Activated CD4-positive, alpha-beta memory T cell treated with anti-CD3 and anti-CD28 coated beads, Interleukin-2, amount 10 ng/mL, durations not matched to agents 7 days and 5 days (primary cell): Measurements from ENCODE around the gene AHCTF1. TPM values are rescaled to one million over a fixed set of nuclear protein-coding genes. Genes with fewer than 3 reads are reported as not detected.
"Not testable (repeated sequence)": the region's sequence is repeated elsewhere in the genome, so short reads cannot be mapped to it uniquely, and the experiment has no call there.

Experiments
- CTCF ChIA-PET: fragments of 350-600 bp; sonication (Branson Sonifier 250); formaldehyde crosslinking; loops from one replicate; lab custom pipeline; 2021; ENCODE audit warnings: antibody characterized with exemption, inconsistent platforms; lab: Charles Lee
- POLR2A ChIA-PET: fragments of 350-600 bp; sonication (Branson Sonifier 250); formaldehyde crosslinking; loops from one replicate; lab custom pipeline; 2021; ENCODE audit warnings: antibody characterized with exemption; lab: Charles Lee
- DNase-seq: peaks from one replicate; pipeline ENCODE4 v3.0.0-alpha.2; 2020
- H3K27ac Mint-ChIP-seq: one replicate; pipeline ENCODE4 v1.8.0; 2021; ENCODE audit warnings: mild to moderate bottlenecking, mixed read lengths
- H3K27me3 Mint-ChIP-seq: one replicate; pipeline ENCODE4 v1.8.0; 2021; ENCODE audit warnings: mixed read lengths
- H3K36me3 Mint-ChIP-seq: one replicate; pipeline ENCODE4 v1.8.0; 2021; ENCODE audit warnings: low read depth, mixed read lengths
- H3K4me1 Mint-ChIP-seq: one replicate; pipeline ENCODE4 v1.8.0; 2021; ENCODE audit warnings: mixed read lengths
- H3K4me3 Mint-ChIP-seq: one replicate; pipeline ENCODE4 v1.8.0; 2021; ENCODE audit warnings: mild to moderate bottlenecking, mixed read lengths
- H3K9me3 Mint-ChIP-seq: one replicate; pipeline ENCODE4 v1.8.0; 2021; ENCODE audit warnings: mixed read lengths
- total RNA-seq, 2 experiments: library from RNA; stranded (reverse); gene quantifications; one replicate each; pipeline ENCODE4 v1.2.3, GENCODE V29; 2021

The AHCTF1 gene
- total RNA-seq, 2 experiments from 2014 or later = 26.9 to 27.8 TPM

- Mint-ChIP-seq H3K27me3 (no peaks in the 10 kb centered on the region), H3K4me3 (no peak overlapping the region), H3K4me1 (no peaks in the 10 kb centered on the region), H3K36me3 (peaks cover 56% of the 10 kb centered on the region), H3K27ac (no peak overlapping the region), H3K9me3 (no peaks in the 10 kb centered on the region)
- ChIA-PET POLR2A (no interaction called here), CTCF (no interaction called here)
- no peak for DNase-seq
Observed at GRCh38 chr1:246901874-246902273, 29.9 kb downstream of the AHCTF1 start.

- Mint-ChIP-seq H3K4me3 (no peak overlapping the region), H3K36me3 (peaks cover 65% of the 10 kb centered on the region), H3K9me3 (no peaks in the 10 kb centered on the region), H3K4me1 (peaks cover 6% of the 10 kb centered on the region), H3K27ac (no peak overlapping the region), H3K27me3 (no peaks in the 10 kb centered on the region)
- CTCF ChIA-PET = no interaction called here
- POLR2A ChIA-PET = no interaction called here
- no peak for DNase-seq
Observed at GRCh38 chr1:246897302-246897701, 34.4 kb downstream of the AHCTF1 start.

- DNase-seq = no peak
- Mint-ChIP-seq H3K27me3 (no peaks in the 10 kb centered on the region), H3K4me1 (peaks cover 6% of the 10 kb centered on the region), H3K4me3 (no peak overlapping the region), H3K9me3 (no peaks in the 10 kb centered on the region), H3K36me3 (peaks cover 62% of the 10 kb centered on the region), H3K27ac (peak overlapping the region; percentile 33)
- POLR2A ChIA-PET = no interaction called here
- CTCF ChIA-PET = interaction anchor here (2.1 kb wide), 1 partner anchor 14 kb away, joined by 6 read pairs; no protein-coding TSS in a partner anchor
Observed at GRCh38 chr1:246893191-246893939, 38.4 kb downstream of the AHCTF1 start.

GRCh38 chr1:246891105-246891504, 40.6 kb downstream of the AHCTF1 start:
- Mint-ChIP-seq H3K36me3 (peaks cover 65% of the 10 kb centered on the region), H3K4me3 (no peak overlapping the region), H3K27ac (no peak overlapping the region), H3K4me1 (peaks cover 6% of the 10 kb centered on the region), H3K9me3 (no peaks in the 10 kb centered on the region), H3K27me3 (no peaks in the 10 kb centered on the region)
- CTCF ChIA-PET = no interaction called here
- POLR2A ChIA-PET = no interaction called here
- DNase-seq = no peak

GRCh38 chr1:246888522-246888921, 43.2 kb downstream of the AHCTF1 start:
- H3K27me3 Mint-ChIP-seq = no peaks in the 10 kb centered on the region
- DNase-seq = no peak
- H3K4me1 Mint-ChIP-seq = peaks cover 6% of the 10 kb centered on the region
- CTCF ChIA-PET = no interaction called here
- H3K9me3 Mint-ChIP-seq = no peaks in the 10 kb centered on the region
- H3K36me3 Mint-ChIP-seq = peaks cover 56% of the 10 kb centered on the region
- POLR2A ChIA-PET = no interaction called here
- H3K27ac Mint-ChIP-seq = no peak overlapping the region
- H3K4me3 Mint-ChIP-seq = no peak overlapping the region

- H3K27ac Mint-ChIP-seq, CTCF ChIA-PET, H3K4me3 Mint-ChIP-seq, H3K9me3 Mint-ChIP-seq, H3K27me3 Mint-ChIP-seq, POLR2A ChIA-PET, DNase-seq, H3K4me1 Mint-ChIP-seq: not testable (repeated sequence)
- H3K36me3 Mint-ChIP-seq = peaks cover 54% of the 10 kb centered on the region
Observed at GRCh38 chr1:246885389-246885788, 46.4 kb downstream of the AHCTF1 start.

GRCh38 chr1:246878551-246878950, 53.2 kb downstream of the AHCTF1 start:
- H3K4me3 Mint-ChIP-seq = no peak overlapping the region
- CTCF ChIA-PET = no interaction called here
- peaks cover 51% of the 10 kb centered on the region for H3K36me3 Mint-ChIP-seq
- no peaks in the 10 kb centered on the region for H3K9me3 Mint-ChIP-seq
- peaks cover 18% of the 10 kb centered on the region for H3K4me1 Mint-ChIP-seq
- DNase-seq = no peak
- H3K27me3 Mint-ChIP-seq = no peaks in the 10 kb centered on the region
- POLR2A ChIA-PET = interaction anchor here (1.6 kb wide), 1 partner anchor 453 kb away, joined by 3 read pairs; no protein-coding TSS in a partner anchor
- no peak overlapping the region for H3K27ac Mint-ChIP-seq

GRCh38 chr1:246876431-246876830, 55.3 kb downstream of the AHCTF1 start:
- peaks cover 58% of the 10 kb centered on the region for H3K36me3 Mint-ChIP-seq
- H3K4me3 Mint-ChIP-seq = no peak overlapping the region
- POLR2A ChIA-PET = no interaction called here
- H3K27ac Mint-ChIP-seq = no peak overlapping the region
- no peaks in the 10 kb centered on the region for H3K9me3 Mint-ChIP-seq
- CTCF ChIA-PET = no interaction called here
- H3K4me1 Mint-ChIP-seq = peaks cover 18% of the 10 kb centered on the region
- no peak for DNase-seq
- H3K27me3 Mint-ChIP-seq = no peaks in the 10 kb centered on the region

- POLR2A ChIA-PET = no interaction called here
- DNase-seq = no peak
- H3K36me3 Mint-ChIP-seq = peaks cover 62% of the 10 kb centered on the region
Observed at GRCh38 chr1:246875041-246876026, 56.4 kb downstream of the AHCTF1 start.

GRCh38 chr1:246865921-246866320, 65.8 kb downstream of the AHCTF1 start:
- Mint-ChIP-seq H3K9me3 (no peaks in the 10 kb centered on the region), H3K4me3 (no peak overlapping the region), H3K4me1 (no peaks in the 10 kb centered on the region), H3K36me3 (peaks cover 57% of the 10 kb centered on the region), H3K27me3 (no peaks in the 10 kb centered on the region), H3K27ac (no peak overlapping the region)
- DNase-seq = no peak
- POLR2A ChIA-PET = no interaction called here
- CTCF ChIA-PET = no interaction called here

More at GRCh38 chr1:246875041-246876026, 56.4 kb downstream of the AHCTF1 start:
- H3K27ac Mint-ChIP-seq = peak overlapping the region; percentile 66
- H3K4me3 Mint-ChIP-seq = no peak overlapping the region
- peaks cover 18% of the 10 kb centered on the region for H3K4me1 Mint-ChIP-seq
- CTCF ChIA-PET = no interaction called here
- H3K27me3 Mint-ChIP-seq = no peaks in the 10 kb centered on the region
- no peaks in the 10 kb centered on the region for H3K9me3 Mint-ChIP-seq

- CTCF ChIA-PET, H3K27ac Mint-ChIP-seq, H3K27me3 Mint-ChIP-seq, DNase-seq, POLR2A ChIA-PET, H3K4me3 Mint-ChIP-seq, H3K9me3 Mint-ChIP-seq, H3K4me1 Mint-ChIP-seq: not testable (repeated sequence)
- peaks cover 52% of the 10 kb centered on the region for H3K36me3 Mint-ChIP-seq
Observed at GRCh38 chr1:246863791-246864190, 68.0 kb downstream of the AHCTF1 start.

- Mint-ChIP-seq H3K4me3 (no peak overlapping the region), H3K27ac (no peak overlapping the region), H3K4me1 (no peaks in the 10 kb centered on the region), H3K36me3 (peaks cover 59% of the 10 kb centered on the region), H3K9me3 (no peaks in the 10 kb centered on the region), H3K27me3 (no peaks in the 10 kb centered on the region)
- no peak for DNase-seq
- ChIA-PET POLR2A (no interaction called here), CTCF (no interaction called here)
Observed at GRCh38 chr1:246860401-246860800, 71.3 kb downstream of the AHCTF1 start.

- DNase-seq = no peak
- no peaks in the 10 kb centered on the region for H3K9me3 Mint-ChIP-seq
- H3K27me3 Mint-ChIP-seq = no peaks in the 10 kb centered on the region
- POLR2A ChIA-PET = no interaction called here
- peaks cover 68% of the 10 kb centered on the region for H3K36me3 Mint-ChIP-seq
- CTCF ChIA-PET = interaction anchor here (1.0 kb wide), 1 partner anchor 9 kb away, joined by 3 read pairs; no protein-coding TSS in a partner anchor
- no peak overlapping the region for H3K4me3 Mint-ChIP-seq
- H3K27ac Mint-ChIP-seq = no peak overlapping the region
- no peaks in the 10 kb centered on the region for H3K4me1 Mint-ChIP-seq
Observed at GRCh38 chr1:246856371-246856770, 75.4 kb downstream of the AHCTF1 start.
